Gastroesophageal sphincter (tissue), 3 donors: Measurements from ENCODE around the gene ACSF3.

ENCODE experiments used
- CTCF ChIP-seq, 4 experiments: fragments of 200-600 bp in 2 of 4; fragments of 450-650 bp in 2 of 4; sonication (generic) in 1 of 4; IDR thresholded peaks; one replicate each; pipeline ENCODE4 v1.5.1; 2017 to 2019; ENCODE audit warnings: antibody characterized with exemption in 4 of 4, mild to moderate bottlenecking in 2 of 4, moderate library complexity in 2 of 4
- POLR2A ChIP-seq, 2 donors: fragments of 450-650 bp; IDR thresholded peaks; one replicate each; pipeline ENCODE4 v1.6.1; 2017; ENCODE audit warnings: antibody characterized with exemption in 2 of 2, mild to moderate bottlenecking in 2 of 2, moderate library complexity in 1 of 2
- POLR2AphosphoS5 ChIP-seq: sonication (generic); formaldehyde crosslinking; IDR thresholded peaks from one replicate; pipeline ENCODE4 v1.6.1; 2017; ENCODE audit warnings: antibody characterized with exemption

GRCh38 chr16:89099905-89100304 is 6.3 kb downstream of the ACSF3 start:
- TF ChIP-seq CTCF (IDR thresholded peaks at IDR 0.05) (no peak), POLR2A (IDR thresholded peaks at IDR 0.05) (no peak), POLR2AphosphoS5 (no peak)
